Heart right ventricle (tissue), 16 donors: ENCODE data around the gene TRIML2. TPM values are rescaled to one million over a fixed set of nuclear protein-coding genes. Genes with fewer than 3 reads are reported as not detected.

Experiments
- ATAC-seq, 8 donors: fragments of 200-7000 bp; cut with Tn5 transposase; one replicate each; pipeline ENCODE4 v1.9.1; 2020; ENCODE audit warnings: mild to moderate bottlenecking in 8 of 8, moderate library complexity in 8 of 8, moderate number of reproducible peaks in 1 of 8
- DNase-seq, 2 donors: peaks; one replicate each; pipeline ENCODE4 v3.0.0-alpha.2; 2020
- H3K27ac ChIP-seq, 10 donors: fragments of 200-600 bp; sonication (generic) in 2 of 10; one replicate each; pipeline versions ENCODE4 v1.5.0 to v1.8.0; 2020 to 2022; ENCODE audit warnings: mild to moderate bottlenecking in 3 of 10
- H3K27me3 ChIP-seq, 7 donors: fragments of 200-600 bp; one replicate each; pipeline ENCODE4 v1.8.0; 2021 to 2022; ENCODE audit warnings: mild to moderate bottlenecking in 2 of 7
- H3K36me3 ChIP-seq, 9 donors: fragments of 200-600 bp; sonication (generic) in 1 of 9; one replicate each; pipeline versions ENCODE4 v1.5.0 to v1.8.0; 2020 to 2022; ENCODE audit warnings: mild to moderate bottlenecking in 2 of 9
- H3K4me1 ChIP-seq, 9 donors: fragments of 200-600 bp; sonication (generic) in 1 of 9; one replicate each; pipeline versions ENCODE4 v1.5.0 to v1.8.0; 2020 to 2022; ENCODE audit warnings: mild to moderate bottlenecking in 4 of 9
- H3K4me3 ChIP-seq, 10 donors: fragments of 200-600 bp; sonication (generic) in 2 of 10; one replicate each; pipeline versions ENCODE4 v1.5.0 to v1.8.0; 2020 to 2022; ENCODE audit warnings: mild to moderate bottlenecking in 7 of 10, moderate library complexity in 2 of 10
- H3K9me3 ChIP-seq, 11 donors: fragments of 200-600 bp in 10 of 11; sonication (generic) in 2 of 11; one replicate each; pipeline versions ENCODE4 v1.5.0 to v1.8.0; 2013 to 2022; ENCODE audit warnings: mild to moderate bottlenecking in 2 of 11, control low read depth in 1 of 11, moderate library complexity in 1 of 11
- CTCF ChIP-seq, 9 donors: fragments of 200-600 bp; sonication (generic) in 2 of 9; IDR thresholded peaks; one replicate each; pipeline versions ENCODE4 v1.5.0 to v1.8.0; 2021 to 2022; ENCODE audit warnings: antibody characterized with exemption in 9 of 9, mild to moderate bottlenecking in 5 of 9, moderate library complexity in 1 of 9
- WGBS, 2 donors: extraction: QIAGEN DNeasy Blood & Tissue Kit; methylation state at CpG; one replicate each; pipeline ENCODE4 v1.1.7; 2013; ENCODE audit warnings: inconsistent platforms in 1 of 2; 5-methylcytosine and 5-hydroxymethylcytosine counted together
- intact Hi-C, 10 donors: fragments of 100-400 bp; cut with DNase I; formaldehyde crosslinking; loops; one replicate each; pipeline versions ENCODE4 v1.11.1 to v1.14.2; 2022
- polyA plus RNA-seq, 2 donors: library from polyadenylated mRNA; stranded (reverse); fragments of 200-250 nt; gene quantifications; one replicate each; pipeline ENCODE4 v1.2.3, GENCODE V29; 2013
- total RNA-seq, 10 donors: library from RNA; stranded (reverse); fragmentation: NEBNext Ultra II Directional in 3 of 10; extraction: Animal tissue kit (Norgen Biotek cat#: 25700) in 3 of 10; gene quantifications; one replicate each; pipeline versions ENCODE4 v1.2.1 to v1.2.4, GENCODE V29; 2021 to 2023
- donor health status: Arrhythmogenic right ventricular cardiomyopathy.
- donor health status: ischemic (EF 13 %, LVEDD 7.1; RV severe dilation, severe dysfunction).
- donor health status: healthy with polysubstance abuse.
- donor health status: DM: no; HTN: yes; CAD: no.
- donor health status: DM: no; HTN: no; CAD: no.
- donor health status: ischemic (EF 25% LVEDD 6.9; RV normal size, moderate dysfunction).
- donor health status: ischemic (EF 25% LVEDD 5.7; RV mildly dilated, moderate dysfunction).
- donor health status: healthy.
- donor health status: DM: yes; HTN: yes; CAD: no.
- donor health status: Ischemic cardiomyopathy.
- donor health status: ischemic (EF 35%, LVEDD 5.7; RV mildly dilated, moderate dysfunction).
- donor health status: nonischemic (EF 11% LVEDD 7.7; RV severe dilation, severe dysfunction).
- donor health status: DM: yes; HTN: yes; CAD: no.
- donor health status: PGD.
- donor health status: ischemic (EF 29% LVEDD 5.4; RV normal size, mild dysfunction).
- donor health status: nonischemic (EF 23%, LVEDD 6.1; RV moderate dilation, normal function).

The TRIML2 gene
- total and polyA plus RNA-seq, 12 donors = 0.01 TPM; not detected in 11

- intact Hi-C loops = no loop called here
- TF ChIP-seq CTCF (IDR thresholded peaks at IDR 0.05) = no peak
- no peak for ATAC-seq
- peaks cover 0 to 6% (median 0%) of the 10 kb centered on the region in 7 donors for H3K27me3 ChIP-seq
- no peak for DNase-seq
- H3K27ac ChIP-seq = no peak overlapping the region
- H3K36me3 ChIP-seq = no peaks in the 10 kb centered on the region
- no peaks in the 10 kb centered on the region for H3K9me3 ChIP-seq
- no peak overlapping the region for H3K4me3 ChIP-seq
- no peaks in the 10 kb centered on the region for H3K4me1 ChIP-seq
- WGBS, 2 donors = 89 to 90% methylated on average over 9 of the region's 9 CpGs
These were observed 3.8 kb upstream of the TRIML2 start for GRCh38 chr4:188113156-188113555.

- no peak for TF ChIP-seq CTCF (IDR thresholded peaks at IDR 0.05)
- DNase-seq (peak in 1 of 2 donors; percentile 5), ATAC-seq (peak in 3 of 8 donors; percentile 24 to 50 (median 40))
- Histone ChIP-seq H3K36me3 (no peaks in the 10 kb centered on the region), H3K4me3 (no peak overlapping the region), H3K4me1 (no peaks in the 10 kb centered on the region), H3K27me3 (peaks cover 0 to 6% (median 0%) of the 10 kb centered on the region in 7 donors), H3K27ac (no peak overlapping the region), H3K9me3 (peaks cover 0 to 7% (median 0%) of the 10 kb centered on the region in 11 donors)
- 72 to 87% methylated on average over 6 of the region's 6 CpGs for WGBS, 2 donors
- intact Hi-C loops = no loop called here
These were observed 2.6 kb upstream of the TRIML2 start for GRCh38 chr4:188111955-188112354.

GRCh38 chr4:188110741-188111471, 1.5 kb upstream of the TRIML2 start:
- WGBS, 2 donors = 67 to 70% methylated on average over 7 of the region's 7 CpGs
- no peak for ATAC-seq

GRCh38 chr4:188110036-188110435, 633 bp upstream of the TRIML2 start:
- WGBS, 2 donors = 47 to 50% methylated on average over 3 of the region's 3 CpGs
- H3K9me3 ChIP-seq = peaks cover 0 to 23% (median 0%) of the 10 kb centered on the region in 11 donors
- ATAC-seq = no peak
- H3K27me3 ChIP-seq = peaks cover 0 to 6% (median 0%) of the 10 kb centered on the region in 7 donors
- no peak overlapping the region for H3K27ac ChIP-seq
- H3K36me3 ChIP-seq = no peaks in the 10 kb centered on the region
- intact Hi-C loops = no loop called here
- no peak for DNase-seq
- H3K4me3 ChIP-seq = no peak overlapping the region
- H3K4me1 ChIP-seq = no peaks in the 10 kb centered on the region
- no peak for TF ChIP-seq CTCF (IDR thresholded peaks at IDR 0.05)

More at GRCh38 chr4:188110741-188111471, 1.5 kb upstream of the TRIML2 start:
- intact Hi-C loops = no loop called here
- peaks cover 0 to 6% (median 0%) of the 10 kb centered on the region in 7 donors for H3K27me3 ChIP-seq
- no peaks in the 10 kb centered on the region for H3K36me3 ChIP-seq
- no peak overlapping the region for H3K4me3 ChIP-seq
- TF ChIP-seq CTCF (IDR thresholded peaks at IDR 0.05) = no peak
- H3K9me3 ChIP-seq = peaks cover 0 to 15% (median 0%) of the 10 kb centered on the region in 11 donors
- no peak overlapping the region for H3K27ac ChIP-seq
- no peaks in the 10 kb centered on the region for H3K4me1 ChIP-seq
- DNase-seq = no peak
